ENCODE results near the gene GANAB.
"Not testable (repeated sequence)": the region's sequence is repeated elsewhere in the genome, so short reads cannot be mapped to it uniquely, and the experiment has no call there.

The GANAB gene

DNA sequence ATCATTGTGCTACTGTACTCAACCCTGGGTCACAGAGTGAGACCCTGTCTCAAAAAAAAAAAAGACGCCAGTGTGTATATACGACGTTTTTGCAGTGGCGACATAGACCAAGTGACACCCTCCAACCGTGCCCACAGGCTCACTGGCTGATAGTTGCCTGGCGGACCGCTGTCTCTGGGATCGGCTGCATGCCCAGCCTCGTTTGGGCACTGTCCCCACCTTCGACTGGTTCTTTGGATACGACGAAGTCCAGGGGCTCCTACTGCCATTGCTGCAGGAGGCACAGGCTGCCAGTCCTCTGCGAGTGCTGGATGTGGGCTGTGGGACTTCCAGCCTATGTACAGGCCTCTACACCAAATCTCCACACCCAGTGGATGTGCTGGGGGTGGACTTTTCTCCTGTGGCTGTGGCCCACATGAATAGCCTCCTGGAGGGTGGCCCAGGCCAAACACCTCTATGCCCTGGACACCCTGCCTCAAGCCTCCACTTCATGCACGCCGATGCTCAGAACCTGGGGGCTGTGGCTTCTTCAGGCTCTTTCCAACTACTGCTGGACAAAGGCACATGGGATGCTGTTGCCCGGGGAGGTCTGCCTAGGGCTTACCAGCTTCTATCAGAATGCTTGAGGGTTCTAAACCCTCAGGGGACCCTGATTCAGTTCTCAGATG is 20.0 kb upstream of the GANAB start:
- no peak for DNase-seq (ENCODE audit: low read depth)

- DNase-seq (ENCODE audit: low read depth) = peak; percentile 87
These were observed 19.3 kb upstream of the GANAB start for GRCh38 chr11:62665599-62666258.

DNA sequence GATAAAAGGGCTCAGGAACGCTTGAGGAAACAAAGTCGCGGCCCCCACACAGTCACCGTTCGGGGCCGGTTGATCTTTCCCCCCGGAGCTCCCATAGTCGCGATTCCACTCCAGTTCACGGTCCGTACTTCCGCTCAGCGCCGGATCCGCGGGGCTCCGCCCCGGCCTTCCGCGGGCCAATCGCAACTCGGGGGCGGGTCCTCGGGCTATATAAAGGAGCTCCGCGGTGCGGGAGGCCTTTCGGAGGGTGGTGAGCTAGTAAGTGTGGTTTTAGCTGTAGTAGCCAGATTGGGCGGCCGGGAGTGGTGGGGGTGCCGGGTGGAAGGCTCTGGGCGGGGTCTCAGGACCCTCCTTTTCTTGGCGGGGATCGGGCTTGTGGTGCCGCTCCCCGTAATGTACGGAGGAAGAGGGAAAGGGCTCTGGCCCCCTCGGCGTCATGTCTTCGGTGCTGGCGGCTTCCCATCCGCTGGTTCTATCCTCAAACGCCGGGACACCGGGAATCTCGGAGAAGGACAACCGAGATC is 18.7 kb upstream of the GANAB start, which contains the start of the genes C11orf98 and CSKMT:
C11orf98 (minus strand) TSS at position 136 of the 524 bp plus-strand sequence; CDS start at position 95, 41 bp downstream.
CSKMT (plus strand) TSS at position 238 of the 524 bp plus-strand sequence. CDS start 568 bp downstream, outside the sequence.
- DNase-seq (ENCODE audit: low read depth) = peak; percentile 94

DNA sequence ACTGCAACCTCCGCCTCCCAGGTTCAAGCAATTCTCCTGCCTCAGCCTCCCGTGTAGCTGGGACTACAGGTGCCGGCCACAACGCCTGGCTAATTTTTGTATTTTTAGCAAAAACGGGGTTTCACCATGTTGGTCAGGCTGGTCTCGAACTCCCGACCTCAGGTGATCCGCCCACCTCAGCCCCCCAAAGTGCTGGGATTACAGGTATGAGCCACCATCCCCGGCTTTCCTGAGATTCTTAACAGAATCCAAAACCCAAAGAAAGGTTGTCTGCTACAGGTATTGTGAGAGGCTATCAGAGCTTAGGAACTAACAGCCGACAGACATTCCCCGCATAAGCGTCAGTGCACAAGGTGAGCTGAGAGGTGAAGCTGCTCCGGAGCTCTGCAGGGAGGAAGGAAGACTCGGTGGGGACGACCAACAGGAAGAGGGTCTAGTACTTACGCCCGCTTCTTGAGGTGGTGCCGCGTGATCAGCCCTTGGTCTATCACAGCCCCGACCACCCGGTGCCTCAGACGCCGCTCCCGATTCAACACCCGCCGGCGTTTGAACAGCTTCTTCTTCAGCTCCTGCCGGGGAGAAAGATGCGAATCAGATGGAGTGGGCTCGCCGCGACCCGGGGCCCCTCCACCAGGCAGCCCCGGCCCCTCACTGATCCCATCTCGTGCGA is 18.1 kb upstream of the GANAB start:
- peak; percentile 58 for DNase-seq (ENCODE audit: low read depth)

DNA sequence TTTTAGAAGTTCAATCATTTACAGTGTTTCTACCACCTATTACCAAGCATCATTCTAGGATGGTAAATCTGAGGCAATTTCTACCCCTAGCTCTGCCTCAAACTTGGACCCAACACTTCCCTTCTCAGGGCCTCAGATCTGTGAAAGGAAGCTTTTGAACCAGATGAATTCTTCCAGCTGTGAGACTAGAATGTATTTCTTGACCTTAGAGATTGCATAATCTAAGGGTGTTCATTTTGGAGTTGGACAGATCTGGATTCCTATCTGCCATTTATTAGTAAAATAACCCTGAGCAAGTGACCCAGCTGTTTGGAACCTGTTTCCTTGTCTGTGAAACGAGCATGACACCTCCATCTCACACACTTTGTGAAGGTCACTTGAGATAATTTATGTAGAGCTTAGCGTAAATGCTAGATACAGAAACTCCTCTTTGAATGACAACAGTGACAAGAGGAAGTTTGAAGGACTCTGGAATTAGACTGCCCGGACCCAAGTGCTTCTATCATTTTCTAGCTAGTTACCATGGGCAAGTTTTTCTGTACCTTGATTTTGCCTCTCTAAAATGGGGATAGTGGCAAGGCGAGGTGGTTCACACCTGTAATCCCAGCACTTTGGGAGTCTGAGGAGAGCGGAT is 10.5 kb upstream of the GANAB start:
- no peak for DNase-seq (ENCODE audit: low read depth)

DNA sequence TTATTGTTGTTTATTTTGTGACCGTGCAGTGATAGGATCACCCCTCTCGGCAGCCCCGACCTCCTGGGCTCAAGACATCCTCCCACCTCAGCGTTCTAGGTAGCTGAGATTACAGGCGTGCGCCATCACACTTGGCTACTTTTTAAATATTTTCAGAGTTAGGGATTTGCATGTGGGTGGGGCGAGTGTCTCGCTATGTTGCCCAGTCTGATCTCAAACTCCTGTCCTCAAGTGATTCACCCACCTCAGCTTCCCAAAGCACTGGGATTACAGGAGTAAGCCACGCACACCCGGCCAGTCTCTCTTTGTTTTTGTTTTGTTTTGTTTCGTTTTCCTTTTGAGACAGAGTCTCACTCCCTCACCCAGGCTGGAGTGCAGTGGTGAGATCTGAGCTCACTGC is 7.9 kb upstream of the GANAB start:
- no peak for DNase-seq (ENCODE audit: low read depth)

GRCh38 chr11:62652161-62653006 is 6.0 kb upstream of the GANAB start:
- no peak for DNase-seq (ENCODE audit: low read depth)

DNA sequence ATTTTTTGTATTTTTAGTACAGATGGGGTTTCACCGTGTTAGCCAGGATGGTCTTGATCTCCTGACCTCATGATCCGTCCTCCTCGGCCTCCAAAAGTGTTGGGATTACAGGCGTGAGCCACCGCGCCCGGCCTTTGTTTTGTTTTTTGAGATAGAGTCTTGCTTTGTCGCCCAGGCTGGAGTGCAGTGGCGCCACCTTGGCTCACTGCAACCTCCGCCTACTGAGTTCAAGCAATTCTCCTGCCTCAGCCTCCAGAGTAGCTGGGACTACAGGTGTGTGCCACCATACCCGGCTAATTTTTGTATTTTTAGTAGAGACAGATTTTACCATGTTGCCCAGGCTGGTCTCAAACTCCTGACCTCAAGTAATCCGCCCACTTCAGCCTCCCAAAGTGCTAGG is 3.9 kb upstream of the GANAB start:
- not testable (repeated sequence) for DNase-seq (ENCODE audit: low read depth)

DNA sequence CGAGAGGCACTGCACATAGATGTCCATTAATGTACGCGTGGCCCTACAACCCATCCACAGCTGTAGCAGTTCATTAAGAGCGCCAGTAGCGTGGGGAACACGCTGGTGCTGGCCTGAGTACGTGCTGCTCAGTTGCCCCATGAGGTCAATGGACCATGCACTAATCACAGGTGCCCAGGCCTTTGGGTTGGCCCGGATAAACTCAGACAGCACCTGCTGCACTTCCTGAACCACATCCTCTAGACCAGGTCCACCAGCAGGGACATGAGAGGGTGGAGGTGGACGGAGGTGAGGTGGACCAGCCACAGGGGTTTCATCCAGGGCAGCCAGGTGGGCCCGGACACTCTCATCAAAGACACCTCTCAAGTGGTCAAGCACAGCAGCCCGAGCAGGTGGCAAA is 3.1 kb upstream of the GANAB start:
- DNase-seq (ENCODE audit: low read depth) = no peak

DNA sequence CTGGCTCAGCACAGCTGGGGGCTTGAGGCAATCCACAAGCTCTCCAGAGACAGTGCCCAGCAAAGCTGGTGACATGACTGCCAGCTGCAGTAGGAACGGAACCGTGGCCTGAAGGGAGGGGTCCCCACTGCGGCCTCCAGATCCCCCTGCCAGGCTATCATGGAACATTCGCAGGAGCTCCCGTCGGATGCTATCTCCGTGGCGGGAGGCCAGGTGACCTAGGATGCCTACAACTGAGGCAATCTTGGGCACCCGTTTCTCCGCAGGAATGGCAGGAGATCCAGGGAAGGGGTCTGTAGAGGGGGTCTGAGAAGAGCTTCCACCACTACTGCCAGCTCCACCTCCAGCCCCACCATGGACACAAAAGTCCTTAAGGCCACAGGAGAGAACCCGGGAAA is 2.6 kb upstream of the GANAB start:
- no peak for DNase-seq (ENCODE audit: low read depth)

- DNase-seq (ENCODE audit: low read depth) = no peak
These were observed 2.0 kb upstream of the GANAB start for GRCh38 chr11:62648185-62648966.

DNA sequence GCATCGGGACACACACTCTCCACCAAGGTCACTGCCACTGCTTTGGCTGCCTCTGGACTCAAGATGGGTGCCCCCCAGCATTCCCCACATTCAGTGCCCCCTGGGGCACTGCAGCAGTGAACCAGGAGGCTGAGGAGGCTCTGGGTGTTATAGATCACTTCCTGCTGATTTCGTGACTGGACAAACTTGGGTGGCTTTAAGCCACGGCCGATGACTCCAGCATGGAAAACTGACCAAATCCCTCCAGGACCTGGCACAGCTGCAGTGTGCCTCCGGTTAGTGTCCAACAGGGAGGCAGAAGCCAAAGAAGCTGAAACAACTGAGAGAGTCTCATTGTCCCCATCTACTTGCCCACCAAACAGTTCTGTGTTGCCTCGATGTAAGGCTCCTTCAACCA is 1.2 kb upstream of the GANAB start:
- DNase-seq (ENCODE audit: low read depth) = no peak

DNA sequence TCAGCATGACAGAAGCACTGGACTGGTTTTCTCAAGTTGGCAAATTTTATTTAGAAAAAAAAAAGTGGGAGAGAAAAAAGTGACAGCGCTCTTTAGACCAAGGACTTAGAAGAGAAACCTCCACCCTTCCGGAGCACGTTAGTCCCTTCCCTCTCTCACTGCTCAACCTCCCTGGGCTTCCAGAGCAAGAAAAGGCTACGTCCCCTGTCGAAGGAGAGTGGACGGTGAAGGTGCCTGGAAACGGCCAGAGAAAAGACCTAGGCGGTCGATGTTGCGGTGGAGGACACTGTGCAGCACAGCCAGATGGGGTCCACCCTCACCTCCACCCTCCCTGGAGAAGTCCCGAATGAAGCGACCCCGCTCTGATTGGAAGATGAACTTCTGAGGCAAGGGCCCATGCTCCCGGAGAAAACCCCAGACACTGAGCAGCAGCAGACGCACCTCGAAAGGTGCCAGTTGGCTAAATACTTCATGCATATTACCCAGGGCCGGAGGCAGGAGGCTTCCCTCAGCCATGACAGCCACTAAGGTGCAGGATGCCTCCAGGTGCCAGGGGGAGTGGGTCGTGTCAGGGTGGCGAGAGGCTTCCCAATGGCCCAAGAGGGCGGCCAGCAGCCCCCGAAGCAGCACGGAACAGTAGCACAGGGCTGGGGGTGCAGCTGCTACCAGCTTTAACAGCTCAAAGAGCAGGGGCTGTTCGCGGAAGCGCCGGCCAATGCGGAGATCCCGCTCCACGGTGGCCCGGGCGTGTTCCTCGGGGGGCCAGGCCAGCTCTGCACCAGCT is 604 bp upstream of the GANAB start:
- DNase-seq (ENCODE audit: low read depth) = no peak

- DNase-seq (ENCODE audit: low read depth) = no peak
These were observed 805 bp downstream of the GANAB start for GRCh38 chr11:62645671-62645945.

DNA sequence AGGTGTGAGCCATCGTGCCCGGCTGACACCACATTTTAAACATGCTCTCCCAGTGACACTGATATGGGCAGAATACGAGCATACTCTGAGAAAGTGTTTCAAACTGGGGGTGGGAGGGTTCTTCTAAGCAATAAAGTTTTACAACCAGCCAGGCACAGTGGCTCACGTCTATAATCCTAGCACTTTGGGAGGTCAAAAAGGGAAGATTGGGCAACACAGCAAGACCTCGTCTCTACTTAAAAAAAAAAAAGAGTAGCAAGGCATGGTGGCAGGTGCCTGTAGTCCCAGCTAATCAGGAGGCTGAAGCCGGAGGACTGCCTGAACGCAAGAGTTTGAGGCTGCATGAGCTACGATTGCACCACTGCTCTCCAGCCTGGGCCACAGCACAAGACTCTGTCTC is 2.2 kb downstream of the GANAB start:
- no peak for DNase-seq (ENCODE audit: low read depth)

GRCh38 chr11:62632492-62632891 is 13.9 kb downstream of the GANAB start:
- DNase-seq (ENCODE audit: low read depth) = no peak

GRCh38 chr11:62627713-62628112 is 18.7 kb downstream of the GANAB start:
- DNase-seq (ENCODE audit: low read depth) = no peak

DNA sequence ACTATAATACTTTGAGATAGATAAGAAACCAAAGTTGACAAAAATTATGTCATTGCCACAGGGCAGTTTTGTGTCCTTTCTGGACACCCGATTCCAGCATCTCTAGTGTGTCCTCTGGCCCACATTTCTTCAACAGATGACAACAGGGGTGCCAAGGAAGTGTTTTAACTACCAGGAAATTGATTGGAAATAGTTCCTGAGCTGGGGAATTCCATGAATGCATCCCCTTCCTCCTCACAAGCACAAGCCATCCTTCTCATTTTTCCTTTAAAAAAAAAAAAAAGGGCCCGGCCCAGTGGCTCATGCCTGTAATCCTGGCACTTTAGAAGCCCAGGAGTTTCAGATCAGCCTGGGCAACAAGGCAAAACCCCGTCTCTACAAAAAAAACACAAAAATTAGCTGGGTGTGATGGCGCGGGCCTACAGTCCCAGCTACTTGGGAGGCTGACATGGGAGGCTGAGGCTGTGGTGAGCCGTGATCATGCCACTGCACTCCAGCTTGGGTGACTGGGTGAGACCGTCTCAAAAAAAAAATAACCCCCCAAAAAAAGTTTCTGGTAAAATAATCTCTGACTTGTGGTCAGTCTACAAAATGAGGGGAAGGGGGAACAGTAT is 23.8 kb downstream of the GANAB start:
- no peak for DNase-seq (ENCODE audit: low read depth)

- peak; percentile 98 for DNase-seq (ENCODE audit: low read depth)
These were observed 24.6 kb downstream of the GANAB start, which contains the start of gene B3GAT3 for GRCh38 chr11:62621567-62622470. Gene B3GAT3 (minus strand): TSS chr11:62621986. CDS start chr11:62621947, 39 bp downstream.

Measured in iris pigment epithelial cell (primary cell).